HG02981 (cell line): ENCODE data around the gene SH2D3C.

Experiments used
- ATAC-seq: cut with Tn5 transposase; IDR thresholded peaks from one replicate; pipeline ENCODE4 v1.9.1; 2021; ENCODE audit warnings: mild to moderate bottlenecking, moderate library complexity; ENCODE audit not compliant: unreplicated experiment

The SH2D3C gene

DNA sequence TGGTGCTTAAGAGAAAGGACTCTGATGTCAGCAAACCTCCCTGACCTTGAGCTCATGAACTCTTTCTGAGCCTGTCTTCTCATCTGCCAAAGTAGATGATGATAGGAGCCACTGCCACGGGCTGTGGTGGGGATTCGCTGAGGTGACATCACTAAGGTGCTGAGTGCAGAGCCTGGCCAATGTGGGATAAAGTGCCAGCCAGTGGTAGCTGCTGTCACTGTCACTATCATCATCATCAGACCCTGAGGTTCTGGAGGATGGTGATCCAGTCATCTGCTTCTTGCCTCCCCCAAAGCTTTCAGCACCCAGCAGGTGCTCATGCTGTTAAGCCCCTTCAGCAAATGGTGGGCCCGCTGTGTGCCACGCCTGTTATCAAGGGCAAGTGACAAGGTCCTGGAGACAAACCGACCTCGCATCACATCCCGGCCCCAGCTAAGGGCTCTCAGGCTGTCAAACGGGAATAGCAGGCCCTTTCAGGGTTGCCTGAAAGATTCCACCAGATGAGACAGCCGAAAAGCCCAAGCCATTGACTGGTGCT lies 30.6 kb upstream of the SH2D3C start:
- no peak for ATAC-seq

DNA sequence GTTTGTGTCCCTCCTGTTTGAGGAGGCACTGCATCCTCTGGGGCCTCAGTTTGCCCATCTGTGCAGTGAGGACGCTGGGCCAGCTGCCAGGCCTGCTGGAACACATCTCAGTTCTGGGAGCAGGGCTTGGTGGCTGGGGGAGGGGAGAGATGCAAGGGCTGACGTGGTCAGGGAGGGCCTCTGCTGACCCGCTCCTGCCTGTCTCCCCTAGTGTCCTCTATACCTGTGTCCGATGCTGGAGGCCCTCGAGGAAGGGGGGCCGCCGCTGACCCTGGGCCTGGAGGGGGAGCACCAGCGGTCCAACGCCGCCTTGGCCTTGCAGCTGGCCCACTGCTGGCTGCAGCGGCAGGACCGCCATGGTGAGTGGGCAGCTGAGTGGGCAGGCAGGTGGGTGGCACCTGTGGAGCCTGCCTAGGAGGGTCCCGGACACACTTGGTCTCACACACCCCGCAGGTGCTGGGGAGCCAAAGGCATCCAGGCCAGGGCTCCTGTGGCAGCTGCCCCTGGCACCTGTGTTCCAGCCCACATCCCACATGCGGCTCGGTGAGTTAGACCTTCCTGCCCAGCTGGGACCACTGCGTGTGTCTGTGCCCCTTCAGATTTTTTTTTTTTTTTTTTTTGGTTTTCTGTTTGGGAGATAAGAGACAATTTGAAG lies 30.0 kb upstream of the SH2D3C start:
- no peak for ATAC-seq

DNA sequence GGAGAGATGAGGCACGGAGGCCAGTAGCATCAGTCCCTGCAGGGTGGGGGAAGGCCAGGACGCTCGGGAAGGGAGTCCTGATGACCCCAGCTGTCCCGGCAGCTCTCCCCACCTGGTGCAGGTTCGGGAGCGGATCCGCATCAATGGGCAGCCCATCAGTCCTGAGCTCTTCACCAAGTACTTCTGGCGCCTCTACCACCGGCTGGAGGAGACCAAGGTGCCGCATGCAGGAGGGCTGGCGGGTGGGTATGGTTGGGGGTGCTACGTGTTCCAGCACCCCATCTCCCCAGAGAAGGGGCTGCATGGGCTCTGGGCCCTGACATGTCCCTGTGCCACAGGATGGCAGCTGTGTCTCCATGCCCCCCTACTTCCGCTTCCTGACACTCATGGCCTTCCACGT lies 28.4 kb upstream of the SH2D3C start:
- ATAC-seq, result no peak

DNA sequence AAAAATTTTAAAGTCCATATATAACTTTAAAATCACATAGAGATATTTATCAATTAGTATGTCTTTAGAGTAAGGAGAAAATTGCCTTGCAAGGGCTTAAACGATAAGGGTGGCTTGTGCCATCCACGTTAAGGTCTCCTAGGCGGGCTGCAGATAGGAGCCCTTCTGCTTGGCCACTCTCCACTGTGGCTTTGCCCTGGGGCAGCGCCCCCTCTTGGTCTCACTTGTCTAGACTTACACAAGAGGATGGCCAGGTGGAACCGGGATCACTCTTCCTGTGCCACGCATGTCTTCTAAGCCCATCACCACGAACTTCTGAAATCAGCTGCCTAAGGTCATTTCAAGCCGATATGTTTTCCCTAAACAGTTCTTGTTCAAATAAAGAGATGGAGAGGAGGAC lies 27.2 kb upstream of the SH2D3C start:
- ATAC-seq, result no peak

DNA sequence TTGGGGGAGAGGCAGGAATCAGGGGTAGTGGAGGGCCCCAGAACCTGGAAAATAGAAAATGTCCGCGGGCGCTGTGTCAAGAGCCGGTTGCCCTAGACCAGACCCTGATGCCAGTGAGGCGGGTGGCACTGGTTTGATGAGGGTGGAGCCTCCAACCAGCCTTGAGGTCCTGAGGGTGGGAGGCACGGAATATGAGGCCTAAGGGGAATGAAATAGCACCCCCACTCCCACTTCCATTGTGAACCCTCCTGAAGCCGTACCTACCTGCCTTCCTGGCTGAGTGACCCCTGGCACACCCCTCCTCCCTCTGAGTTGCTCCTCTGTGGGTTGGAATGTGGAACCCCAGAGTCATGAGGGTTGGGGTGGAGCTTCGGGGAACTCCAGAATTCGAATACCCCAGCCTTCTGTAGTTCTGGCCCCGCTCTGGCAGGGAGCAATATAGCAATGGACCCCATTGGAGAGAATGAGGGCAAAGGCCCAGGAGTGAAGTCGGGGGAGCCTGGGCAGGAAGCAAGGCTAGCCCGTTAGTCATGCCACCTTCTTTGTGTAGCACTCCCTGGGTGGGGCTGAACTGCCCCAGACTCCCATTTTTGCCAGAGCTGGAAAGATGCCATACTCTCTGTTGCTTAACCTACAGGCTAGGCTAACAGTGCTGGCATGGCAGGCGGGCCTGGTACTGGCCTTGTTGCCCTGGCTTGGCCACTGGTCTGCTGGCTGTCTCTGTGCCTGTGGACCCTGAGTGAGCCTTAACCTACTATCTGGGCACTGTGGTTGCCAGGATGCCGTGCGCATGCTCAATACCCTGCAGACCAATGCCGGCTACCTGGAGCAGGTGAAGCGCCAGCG lies 25.3 kb upstream of the SH2D3C start:
- no peak for ATAC-seq

GRCh38 chr9:127802576-127803443 lies 24.3 kb upstream of the SH2D3C start, which contains the start of gene FPGS:
Gene FPGS, plus strand, starts transcription at chr9:127802882. Its CDS starts 43 bp downstream, at chr9:127802925.
- ATAC-seq, result peak; percentile 70

- no peak for ATAC-seq
Measured at GRCh38 chr9:127801955-127802575, 23.6 kb upstream of the SH2D3C start.

DNA sequence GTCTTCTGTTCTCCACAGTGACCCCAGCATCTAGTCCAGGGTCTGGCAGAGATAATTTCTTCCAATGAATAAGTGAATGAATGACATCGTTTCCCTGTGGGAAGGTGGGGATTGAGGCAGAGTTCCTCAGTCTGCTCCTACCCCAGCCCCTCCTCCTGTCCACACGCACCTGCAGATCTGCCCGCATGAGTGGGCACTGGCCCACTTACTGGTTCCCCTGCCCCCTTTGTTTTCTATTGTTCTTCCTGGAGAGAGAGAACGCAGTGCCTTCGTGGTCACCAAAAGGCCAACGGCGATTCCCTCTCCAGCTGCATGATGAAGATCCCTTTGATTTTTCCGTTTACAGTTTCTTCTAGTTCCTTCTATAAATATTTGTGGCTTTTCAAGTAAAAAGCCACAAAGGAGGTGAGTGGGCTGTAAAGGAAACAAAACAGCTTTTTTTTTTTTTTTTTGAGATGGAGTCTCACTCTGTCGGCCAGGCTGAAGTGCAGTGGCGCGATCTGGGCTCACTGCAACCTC lies 18.4 kb upstream of the SH2D3C start:
- no peak for ATAC-seq

- ATAC-seq, result no peak
Measured at GRCh38 chr9:127796225-127796813, 17.9 kb upstream of the SH2D3C start.

GRCh38 chr9:127794001-127794791 lies 15.7 kb upstream of the SH2D3C start:
- no peak for ATAC-seq

DNA sequence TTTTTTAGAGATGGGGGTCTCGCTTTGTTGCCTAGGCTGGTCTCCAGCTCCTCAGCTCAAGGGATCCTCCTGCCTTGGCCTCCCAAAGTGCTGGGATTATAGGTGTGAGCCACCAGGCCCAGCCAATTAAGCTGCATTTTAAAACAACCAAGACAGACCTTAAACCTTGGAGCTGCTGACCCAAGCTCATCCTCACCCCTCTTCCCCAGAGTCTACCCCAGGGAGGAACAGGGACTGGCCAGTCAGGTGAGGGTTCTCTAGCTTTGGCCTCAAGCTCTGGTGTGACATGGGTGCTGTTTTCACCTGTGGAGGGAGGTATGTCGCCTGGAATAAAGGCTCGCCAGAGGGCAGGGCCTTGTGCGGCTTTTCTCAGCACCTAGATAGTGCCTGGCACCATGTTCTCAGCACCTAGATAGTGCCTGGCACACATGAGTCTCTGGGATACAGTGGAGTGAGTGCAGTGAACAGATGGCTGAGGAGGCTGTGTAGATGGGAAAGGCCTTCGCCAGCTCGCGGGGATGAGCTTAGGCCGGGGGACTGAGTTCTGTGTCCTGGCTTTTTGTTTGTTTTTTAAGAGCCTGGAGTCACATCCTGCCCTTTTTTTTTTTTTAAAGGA lies 14.7 kb upstream of the SH2D3C start:
- ATAC-seq, result no peak

GRCh38 chr9:127792417-127793031 lies 14.1 kb upstream of the SH2D3C start:
- ATAC-seq, result no peak

GRCh38 chr9:127791085-127791484 lies 12.6 kb upstream of the SH2D3C start:
- no peak for ATAC-seq

DNA sequence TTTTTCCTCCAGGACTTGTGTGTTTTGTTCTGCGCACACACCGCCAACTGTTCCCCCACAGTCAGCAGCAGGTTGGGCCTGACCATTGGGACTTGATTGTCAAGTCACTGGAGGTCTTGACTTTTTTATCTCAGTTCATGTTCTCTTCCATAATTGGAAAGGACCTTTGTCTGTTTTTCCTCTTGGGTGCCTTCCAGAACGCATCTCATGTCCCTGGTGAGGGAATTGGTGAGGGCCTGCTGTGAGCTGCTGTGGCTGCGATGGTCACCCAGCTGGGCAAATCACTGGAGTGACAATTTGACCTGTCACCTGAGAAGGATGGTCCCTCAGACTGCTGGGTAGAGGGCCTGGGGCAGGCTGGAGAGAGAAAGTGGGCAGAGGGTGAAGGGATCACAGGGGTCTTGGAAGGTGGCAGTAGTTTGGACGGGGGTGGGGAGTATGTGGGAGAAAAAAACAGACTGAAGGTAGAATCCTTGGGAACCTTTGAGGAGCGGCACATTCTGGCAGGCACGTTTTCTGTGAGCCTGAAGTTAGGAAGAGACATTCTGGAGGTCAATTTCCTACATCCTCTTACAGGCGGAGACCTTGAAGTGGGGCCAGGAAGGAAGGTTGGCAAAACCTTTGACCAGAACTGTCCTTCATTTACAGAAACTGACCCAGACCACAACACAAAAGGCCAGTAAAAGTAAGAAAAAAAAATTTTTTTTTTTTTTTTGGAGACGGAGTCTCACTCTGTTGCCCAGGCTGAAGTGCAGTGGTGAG lies 11.8 kb upstream of the SH2D3C start:
- ATAC-seq, result no peak

- ATAC-seq, result no peak
Measured at GRCh38 chr9:127789179-127789578, 10.7 kb upstream of the SH2D3C start.

GRCh38 chr9:127788337-127789011 lies 10.0 kb upstream of the SH2D3C start:
- no peak for ATAC-seq

GRCh38 chr9:127786773-127787104 lies 8.3 kb upstream of the SH2D3C start:
- no peak for ATAC-seq
